NB4 (cell line): ENCODE results near the gene HES4.
"Not testable (repeated sequence)": the region's sequence is repeated elsewhere in the genome, so short reads cannot be mapped to it uniquely, and the experiment has no call there.

ENCODE experiments used
- DNase-seq: peaks from one replicate; pipeline ENCODE4 v3.0.0; 2010; ENCODE audit warnings: low read depth
- H3K4me3 ChIP-seq: one replicate; pipeline ENCODE4 v1.5.1; 2011; ENCODE audit warnings: mild to moderate bottlenecking, low read depth, low read length, moderate library complexity
- CTCF ChIP-seq: IDR thresholded peaks from one replicate; pipeline ENCODE4 v1.5.1; 2012; ENCODE audit warnings: low read depth, low read length
- MAX ChIP-seq: IDR thresholded peaks from 2 replicates; pipeline ENCODE4 v1.6.1; 2011; ENCODE audit warnings: low read depth, low read length
- MYC ChIP-seq: IDR thresholded peaks from 2 replicates; pipeline ENCODE4 v1.6.1; 2011; ENCODE audit warnings: low read depth, low read length
- POLR2A ChIP-seq: IDR thresholded peaks from 2 replicates; pipeline ENCODE4 v1.6.1; 2011; ENCODE audit warnings: mild to moderate bottlenecking; ENCODE audit not compliant: insufficient read length; ENCODE audit errors: extremely low read depth

HES4 gene

GRCh38 chr1:1014799-1015681, 15.1 kb upstream of the HES4 start:
- H3K4me3 ChIP-seq: peak overlapping the region; percentile 34
- DNase-seq: peak; percentile 61
- TF ChIP-seq CTCF: peak; percentile 21
- TF ChIP-seq MAX: no peak

- no peak for TF ChIP-seq MYC
- peak overlapping the region; percentile 76 for H3K4me3 ChIP-seq
- DNase-seq: peak; percentile 54
Measured at GRCh38 chr1:1013922-1014648, 14.2 kb upstream of the HES4 start.

- H3K4me3 ChIP-seq: peak within 1 kb of the TSS; percentile 76
- peak; percentile 62 for TF ChIP-seq POLR2A
- TF ChIP-seq MAX: peak; percentile 70; the same call in 1 of the 2 replicates
- TF ChIP-seq CTCF: no peak
- TF ChIP-seq MYC: peak; percentile 67
- DNase-seq: peak; percentile 88
Measured at GRCh38 chr1:1013105-1013921, 13.4 kb upstream of the HES4 start, which contains the start of gene ISG15. TSS of gene ISG15 (plus strand) at chr1:1013497. CDS start at chr1:1013574, 77 bp downstream.

- H3K4me3 ChIP-seq: peak overlapping the region; percentile 76
- DNase-seq: not testable (repeated sequence)
Measured at GRCh38 chr1:1012736-1013104, 12.8 kb upstream of the HES4 start.

- TF ChIP-seq CTCF (no peak), MAX (no peak), POLR2A (no peak), MYC (no peak)
- H3K4me3 ChIP-seq: no peak overlapping the region
- DNase-seq: no peak
Measured at GRCh38 chr1:1011396-1011949, 11.6 kb upstream of the HES4 start.

- not testable (repeated sequence) for DNase-seq
Measured at GRCh38 chr1:1010131-1010530, 10.2 kb upstream of the HES4 start.

GRCh38 chr1:1006305-1007159, 6.6 kb upstream of the HES4 start:
- DNase-seq: no peak
- H3K4me3 ChIP-seq: no peak overlapping the region
- no peak for TF ChIP-seq MAX
- no peak for TF ChIP-seq POLR2A

More at GRCh38 chr1:1010131-1010530, 10.2 kb upstream of the HES4 start:
- H3K4me3 ChIP-seq: not testable (repeated sequence)
